ENCODE results near the gene SCG3.

DNA sequence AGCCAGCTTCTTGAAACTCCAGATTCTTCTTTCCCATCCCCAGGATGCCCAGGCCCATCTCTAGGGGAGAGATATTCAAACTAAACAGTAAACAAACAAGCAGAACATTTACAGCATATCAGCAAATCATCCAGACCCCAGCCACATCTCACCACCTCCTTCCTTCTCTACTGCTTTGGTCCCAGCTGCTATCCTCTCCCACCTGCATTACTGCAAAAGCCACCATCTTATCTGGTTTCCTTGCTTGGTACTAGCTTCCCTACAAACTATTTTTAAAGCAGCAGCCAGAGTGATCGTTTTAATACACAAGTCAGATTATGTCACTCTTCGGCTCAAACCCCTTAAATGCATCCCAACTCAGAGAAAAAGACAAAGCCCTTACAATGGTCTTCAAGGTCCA lies 51.3 kb downstream of the SCG3 start:
- TF ChIP-seq, protein P1, sequence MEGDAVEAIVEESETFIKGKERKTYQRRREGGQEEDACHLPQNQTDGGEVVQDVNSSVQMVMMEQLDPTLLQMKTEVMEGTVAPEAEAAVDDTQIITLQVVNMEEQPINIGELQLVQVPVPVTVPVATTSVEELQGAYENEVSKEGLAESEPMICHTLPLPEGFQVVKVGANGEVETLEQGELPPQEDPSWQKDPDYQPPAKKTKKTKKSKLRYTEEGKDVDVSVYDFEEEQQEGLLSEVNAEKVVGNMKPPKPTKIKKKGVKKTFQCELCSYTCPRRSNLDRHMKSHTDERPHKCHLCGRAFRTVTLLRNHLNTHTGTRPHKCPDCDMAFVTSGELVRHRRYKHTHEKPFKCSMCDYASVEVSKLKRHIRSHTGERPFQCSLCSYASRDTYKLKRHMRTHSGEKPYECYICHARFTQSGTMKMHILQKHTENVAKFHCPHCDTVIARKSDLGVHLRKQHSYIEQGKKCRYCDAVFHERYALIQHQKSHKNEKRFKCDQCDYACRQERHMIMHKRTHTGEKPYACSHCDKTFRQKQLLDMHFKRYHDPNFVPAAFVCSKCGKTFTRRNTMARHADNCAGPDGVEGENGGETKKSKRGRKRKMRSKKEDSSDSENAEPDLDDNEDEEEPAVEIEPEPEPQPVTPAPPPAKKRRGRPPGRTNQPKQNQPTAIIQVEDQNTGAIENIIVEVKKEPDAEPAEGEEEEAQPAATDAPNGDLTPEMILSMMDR (IDR thresholded peaks at IDR 0.05; ENCODE audit: poor library complexity, severe bottlenecking) = no peak
- TF ChIP-seq SMC3 (conservative IDR thresholded peaks at IDR 0.05; ENCODE audit: poor library complexity) (no peak), TAF1 (IDR thresholded peaks at IDR 0.05; ENCODE audit: low read depth) (no peak), RAD21 (conservative IDR thresholded peaks at IDR 0.05) (no peak)
- TF ChIP-seq, protein P2, sequence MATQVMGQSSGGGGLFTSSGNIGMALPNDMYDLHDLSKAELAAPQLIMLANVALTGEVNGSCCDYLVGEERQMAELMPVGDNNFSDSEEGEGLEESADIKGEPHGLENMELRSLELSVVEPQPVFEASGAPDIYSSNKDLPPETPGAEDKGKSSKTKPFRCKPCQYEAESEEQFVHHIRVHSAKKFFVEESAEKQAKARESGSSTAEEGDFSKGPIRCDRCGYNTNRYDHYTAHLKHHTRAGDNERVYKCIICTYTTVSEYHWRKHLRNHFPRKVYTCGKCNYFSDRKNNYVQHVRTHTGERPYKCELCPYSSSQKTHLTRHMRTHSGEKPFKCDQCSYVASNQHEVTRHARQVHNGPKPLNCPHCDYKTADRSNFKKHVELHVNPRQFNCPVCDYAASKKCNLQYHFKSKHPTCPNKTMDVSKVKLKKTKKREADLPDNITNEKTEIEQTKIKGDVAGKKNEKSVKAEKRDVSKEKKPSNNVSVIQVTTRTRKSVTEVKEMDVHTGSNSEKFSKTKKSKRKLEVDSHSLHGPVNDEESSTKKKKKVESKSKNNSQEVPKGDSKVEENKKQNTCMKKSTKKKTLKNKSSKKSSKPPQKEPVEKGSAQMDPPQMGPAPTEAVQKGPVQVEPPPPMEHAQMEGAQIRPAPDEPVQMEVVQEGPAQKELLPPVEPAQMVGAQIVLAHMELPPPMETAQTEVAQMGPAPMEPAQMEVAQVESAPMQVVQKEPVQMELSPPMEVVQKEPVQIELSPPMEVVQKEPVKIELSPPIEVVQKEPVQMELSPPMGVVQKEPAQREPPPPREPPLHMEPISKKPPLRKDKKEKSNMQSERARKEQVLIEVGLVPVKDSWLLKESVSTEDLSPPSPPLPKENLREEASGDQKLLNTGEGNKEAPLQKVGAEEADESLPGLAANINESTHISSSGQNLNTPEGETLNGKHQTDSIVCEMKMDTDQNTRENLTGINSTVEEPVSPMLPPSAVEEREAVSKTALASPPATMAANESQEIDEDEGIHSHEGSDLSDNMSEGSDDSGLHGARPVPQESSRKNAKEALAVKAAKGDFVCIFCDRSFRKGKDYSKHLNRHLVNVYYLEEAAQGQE (IDR thresholded peaks at IDR 0.05; ENCODE audit: borderline replicate concordance) = no peak

Data from neural cell (in vitro differentiated cells).